Pancreas (tissue), 10 donors: ENCODE data around the gene CPSF6. TPM values are rescaled to one million over a fixed set of nuclear protein-coding genes. Genes with fewer than 3 reads are reported as not detected.

Source experiments
- ATAC-seq, 4 donors: fragments of 200-7000 bp; cut with Tn5 transposase; one replicate each; pipeline versions ENCODE4 v1.8.0 to v1.9.1; 2020; ENCODE audit warnings: mild to moderate bottlenecking in 4 of 4, moderate library complexity in 4 of 4
- DNase-seq, 6 donors: peaks; one replicate each; pipeline ENCODE4 v3.0.0-alpha.2; 2020
- FAIRE-seq: peaks from 2 replicates; lab custom pipeline; 2012; peaks lifted over from hg19 to GRCh38; lab: Jason Lieb, UNC
- H3K27ac ChIP-seq, 4 donors: fragments of 200-600 bp; sonication (generic); 1 replicate in 3 of 4; 2 replicates in 1 of 4; pipeline versions ENCODE4 v1.5.0 to v1.8.0; 2020
- H3K27me3 ChIP-seq, 4 donors: fragments of 200-600 bp; one replicate each; pipeline ENCODE4 v1.8.0; 2021
- H3K36me3 ChIP-seq, 3 donors: fragments of 200-600 bp; sonication (generic) in 1 of 3; one replicate each; pipeline versions ENCODE4 v1.5.0 to v1.8.0; 2020 to 2021
- H3K4me1 ChIP-seq, 3 donors: fragments of 200-600 bp; one replicate each; pipeline ENCODE4 v1.8.0; 2021
- H3K4me3 ChIP-seq, 4 donors: fragments of 200-600 bp; sonication (generic) in 2 of 4; one replicate each; pipeline versions ENCODE4 v1.5.0 to v1.8.0; 2020 to 2021
- H3K9me3 ChIP-seq, 4 donors: fragments of 200-600 bp; one replicate each; pipeline ENCODE4 v1.8.0; 2021
- CTCF ChIP-seq, 4 donors: fragments of 200-600 bp; sonication (generic) in 3 of 4; IDR thresholded peaks; one replicate each; pipeline versions ENCODE4 v1.5.0 to v1.8.0; 2021; ENCODE audit warnings: antibody characterized with exemption in 4 of 4
- WGBS, 2 donors: extraction: QIAGEN DNeasy Blood & Tissue Kit; methylation state at CpG; one replicate each; pipeline ENCODE4 v1.1.7; 2013; 5-methylcytosine and 5-hydroxymethylcytosine counted together
- intact Hi-C, 3 donors: fragments of 100-400 bp; cut with DNase I; formaldehyde crosslinking; loops; one replicate each; pipeline versions ENCODE4 v1.11.1 to v1.14.2; 2022
- polyA plus RNA-seq, 2 donors: library from polyadenylated mRNA; stranded (reverse); fragments of 200-250 nt; gene quantifications; one replicate each; pipeline ENCODE4 v1.2.3, GENCODE V29; 2013
- total RNA-seq, 6 donors: library from RNA; stranded (reverse); fragmentation: NEBNext Ultra II Directional in 4 of 6; extraction: Animal tissue kit (Norgen Biotek cat#: 25700) in 4 of 6; gene quantifications; one replicate each; pipeline versions ENCODE4 v1.2.1 to v1.2.4, GENCODE V29; 2021 to 2023
- donor health status: healthy with polysubstance abuse.
- donor health status: DM: no; HTN: no; CAD: no; lungs with moderate emphysema.
- donor health status: DM: no; HTN: no; CAD: no.
- donor health status: control.
- donor health status: control.
- donor health status: Bipolar disorder and iron deficiency.
- donor health status: DM: yes; HTN: yes; CAD: no.
- donor health status: DM: no; HTN: no; CAD: no.
- donor health status: DM: no; HTN: no; CAD: no.
- donor health status: DM: yes; HTN: yes; CAD: no.

Gene CPSF6
- total and polyA plus RNA-seq, 8 donors: 14.1 to 34.2 (median 25.1) TPM

GRCh38 chr12:69239922-69240630, 707 bp downstream of the CPSF6 start:
- H3K4me3 ChIP-seq: peak overlapping the region; percentile 60 to 96 (median 83)
- peaks cover 6 to 26% (median 22%) of the 10 kb centered on the region in 3 donors for H3K4me1 ChIP-seq
- H3K27ac ChIP-seq: peak overlapping the region; percentile 82 to 95 (median 90)
- FAIRE-seq (no peak), ATAC-seq (peak; percentile 41 to 72 (median 54)), DNase-seq (peak; percentile 41 to 78 (median 54))
- TF ChIP-seq CTCF (IDR thresholded peaks at IDR 0.05): no peak
- no peaks in the 10 kb centered on the region for H3K27me3 ChIP-seq
- H3K36me3 ChIP-seq: no peaks in the 10 kb centered on the region
- no peaks in the 10 kb centered on the region for H3K9me3 ChIP-seq
- intact Hi-C loops: no loop called here
- WGBS, 2 donors: 1% methylated on average over 36 to 68 of the region's 68 CpGs

GRCh38 chr12:69240631-69240995, 1.2 kb downstream of the CPSF6 start:
- no peak for TF ChIP-seq CTCF (IDR thresholded peaks at IDR 0.05)
- 1 to 4% methylated on average over 11 of the region's 11 CpGs for WGBS, 2 donors
- H3K4me3 ChIP-seq: peak overlapping the region in 3 of 4 donors; percentile 79 to 96 (median 87)
- intact Hi-C loops: no loop called here
- DNase-seq: no peak
- H3K4me1 ChIP-seq: peaks cover 6 to 26% (median 24%) of the 10 kb centered on the region in 3 donors
- H3K27ac ChIP-seq: peak overlapping the region in 3 of 4 donors; percentile 82 to 95 (median 90)
- H3K36me3 ChIP-seq: no peaks in the 10 kb centered on the region
- ATAC-seq: peak in 1 of 4 donors; percentile 7
- no peaks in the 10 kb centered on the region for H3K9me3 ChIP-seq
- no peaks in the 10 kb centered on the region for H3K27me3 ChIP-seq
- FAIRE-seq: no peak

- Histone ChIP-seq H3K27ac (no peak overlapping the region), H3K9me3 (no peaks in the 10 kb centered on the region), H3K36me3 (no peaks in the 10 kb centered on the region), H3K4me3 (peak overlapping the region in 1 of 4 donors; percentile 79), H3K27me3 (no peaks in the 10 kb centered on the region), H3K4me1 (peaks cover 7 to 30% (median 29%) of the 10 kb centered on the region in 3 donors)
- intact Hi-C loops: no loop called here
- DNase-seq (no peak), ATAC-seq (no peak), FAIRE-seq (no peak)
- TF ChIP-seq CTCF (IDR thresholded peaks at IDR 0.05): no peak
- 15 to 22% methylated on average over 5 of the region's 5 CpGs for WGBS, 2 donors
These were observed 2.2 kb downstream of the CPSF6 start for GRCh38 chr12:69241438-69242092.

GRCh38 chr12:69243099-69244084, 4.0 kb downstream of the CPSF6 start:
- FAIRE-seq: no peak
- no peak for DNase-seq
- no peak for ATAC-seq
- WGBS, 2 donors: 62 to 71% methylated on average over 7 of the region's 7 CpGs
- Histone ChIP-seq H3K9me3 (no peaks in the 10 kb centered on the region), H3K27me3 (no peaks in the 10 kb centered on the region), H3K36me3 (no peaks in the 10 kb centered on the region), H3K27ac (no peak overlapping the region), H3K4me3 (no peak overlapping the region), H3K4me1 (peaks cover 22 to 47% (median 43%) of the 10 kb centered on the region in 3 donors)
- TF ChIP-seq CTCF (IDR thresholded peaks at IDR 0.05): no peak
- intact Hi-C loops: no loop called here
